DOHH2 (cell line): ENCODE results near the gene SSU72.

Experiments used
- H3F3A ChIP-seq: fragments of 200-600 bp; sonication (generic), shearing (Covaris generic); 2 replicates; pipeline ENCODE4 v1.6.0; 2016; ENCODE audit warnings: antibody characterized with exemption, mild to moderate bottlenecking; ENCODE audit not compliant: control insufficient read depth, insufficient read depth
- H3K27ac ChIP-seq: fragments of 200-600 bp; sonication (generic); 2 replicates; pipeline ENCODE4 v1.5.1; 2014; ENCODE audit warnings: low read depth, mild to moderate bottlenecking, low read length, moderate library complexity
- H3K27me3 ChIP-seq: fragments of 200-600 bp; sonication (generic); 2 replicates; pipeline ENCODE4 v1.6.1; 2014; ENCODE audit warnings: mild to moderate bottlenecking, low read length, mixed read lengths; ENCODE audit not compliant: control insufficient read depth
- H3K36me3 ChIP-seq: fragments of 200-600 bp; sonication (generic); 2 replicates; pipeline ENCODE4 v1.6.1; 2014; ENCODE audit warnings: mild to moderate bottlenecking, low read length, moderate library complexity, mixed read lengths; ENCODE audit not compliant: control insufficient read depth
- H3K4me1 ChIP-seq: fragments of 200-600 bp; sonication (generic); 2 replicates; pipeline ENCODE4 v1.6.1; 2014; ENCODE audit warnings: mild to moderate bottlenecking, low read length, mixed read lengths; ENCODE audit not compliant: control insufficient read depth
- H3K4me2 ChIP-seq: fragments of 200-600 bp; sonication (generic); 2 replicates; pipeline ENCODE4 v1.6.0; 2014; ENCODE audit warnings: mild to moderate bottlenecking, low read length, moderate library complexity
- H3K4me3 ChIP-seq: fragments of 200-600 bp; sonication (generic); 2 replicates; pipeline ENCODE4 v1.5.1; 2014; ENCODE audit warnings: mild to moderate bottlenecking, low read length, mixed read lengths
- H3K79me2 ChIP-seq: fragments of 200-600 bp; sonication (generic); 2 replicates; pipeline ENCODE4 v1.6.1; 2014; ENCODE audit warnings: mild to moderate bottlenecking, low read length, mixed read lengths; ENCODE audit not compliant: control insufficient read depth
- H3K9me2 ChIP-seq: fragments of 200-600 bp; sonication (generic); replicated peaks from 2 replicates; pipeline ENCODE4 v1.6.1; 2014; ENCODE audit warnings: mild to moderate bottlenecking, low read length, mixed read lengths; ENCODE audit not compliant: control insufficient read depth
- H3K9me3 ChIP-seq: fragments of 200-600 bp; sonication (generic); 2 replicates; pipeline ENCODE4 v1.6.1; 2014; ENCODE audit warnings: antibody characterized with exemption, low read length, mixed read lengths; ENCODE audit not compliant: control insufficient read depth, insufficient read depth
- H4K20me1 ChIP-seq: fragments of 200-600 bp; sonication (generic); 2 replicates; pipeline ENCODE4 v1.6.0; 2014; ENCODE audit warnings: low read depth, mild to moderate bottlenecking, antibody characterized with exemption, low read length, moderate library complexity; ENCODE audit not compliant: control insufficient read depth, insufficient read depth
- EZH2phosphoT487 ChIP-seq: fragments of 200-600 bp; sonication (generic); IDR thresholded peaks from 2 replicates; pipeline ENCODE4 v1.6.1; 2017; ENCODE audit warnings: borderline replicate concordance, mild to moderate bottlenecking, antibody characterized with exemption, low read length, moderate library complexity, mixed read lengths
- TF ChIP-seq, protein P1 (sequence below): fragments of 200-600 bp; sonication (generic); IDR thresholded peaks from one replicate; pipeline ENCODE4 v1.5.1; 2014; ENCODE audit warnings: antibody characterized with exemption, mild to moderate bottlenecking, low read depth, low read length; ENCODE audit not compliant: poor library complexity, severe bottlenecking

Gene SSU72

DNA sequence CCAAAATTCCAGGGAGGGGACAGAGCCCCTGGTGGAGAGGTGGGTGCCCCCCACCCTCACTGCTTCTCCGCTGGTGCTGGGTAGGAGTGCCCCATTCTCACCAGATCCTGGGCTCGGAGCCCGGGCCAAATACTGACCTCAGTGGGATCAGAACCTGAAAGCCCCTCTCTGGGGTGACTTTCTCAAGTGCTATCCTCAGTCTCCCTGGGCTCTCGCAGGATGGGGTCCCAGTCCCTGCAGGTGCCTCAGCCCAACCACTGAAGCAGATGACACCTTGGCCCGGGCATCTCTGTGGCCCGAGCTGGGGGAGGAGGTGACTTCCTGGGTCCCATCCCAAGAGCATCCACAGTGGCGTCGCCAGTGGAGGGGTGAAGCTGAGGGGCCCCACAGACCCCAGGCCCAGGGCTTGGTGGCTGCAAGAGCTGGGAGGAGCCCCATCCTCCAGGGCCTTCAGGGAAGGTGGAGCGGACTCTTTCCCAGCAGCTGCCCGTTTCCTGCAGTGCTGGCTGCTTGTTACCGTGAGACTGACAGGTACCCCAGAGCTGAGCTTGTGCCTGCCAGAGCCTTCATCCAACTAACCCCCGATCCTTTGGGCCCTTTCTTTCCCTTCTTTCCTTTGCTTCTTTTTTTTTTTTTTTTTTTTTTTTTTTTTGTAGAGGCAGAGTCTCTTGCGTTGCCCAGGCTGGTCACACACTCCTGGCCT is 29.2 kb upstream of the SSU72 start:
- Histone ChIP-seq H3F3A (peaks cover 3% of the 10 kb centered on the region), H3K4me1 (peaks cover 30% of the 10 kb centered on the region), H3K79me2 (no peaks in the 10 kb centered on the region), H3K4me3 (no peak overlapping the region), H3K9me2 (no peaks in the 10 kb centered on the region), H3K27me3 (peaks cover 36% of the 10 kb centered on the region), H3K9me3 (no peaks in the 10 kb centered on the region), H3K4me2 (no peak overlapping the region), H3K27ac (no peak overlapping the region), H4K20me1 (no peaks in the 10 kb centered on the region), H3K36me3 (no peaks in the 10 kb centered on the region)
- TF ChIP-seq, protein P1, sequence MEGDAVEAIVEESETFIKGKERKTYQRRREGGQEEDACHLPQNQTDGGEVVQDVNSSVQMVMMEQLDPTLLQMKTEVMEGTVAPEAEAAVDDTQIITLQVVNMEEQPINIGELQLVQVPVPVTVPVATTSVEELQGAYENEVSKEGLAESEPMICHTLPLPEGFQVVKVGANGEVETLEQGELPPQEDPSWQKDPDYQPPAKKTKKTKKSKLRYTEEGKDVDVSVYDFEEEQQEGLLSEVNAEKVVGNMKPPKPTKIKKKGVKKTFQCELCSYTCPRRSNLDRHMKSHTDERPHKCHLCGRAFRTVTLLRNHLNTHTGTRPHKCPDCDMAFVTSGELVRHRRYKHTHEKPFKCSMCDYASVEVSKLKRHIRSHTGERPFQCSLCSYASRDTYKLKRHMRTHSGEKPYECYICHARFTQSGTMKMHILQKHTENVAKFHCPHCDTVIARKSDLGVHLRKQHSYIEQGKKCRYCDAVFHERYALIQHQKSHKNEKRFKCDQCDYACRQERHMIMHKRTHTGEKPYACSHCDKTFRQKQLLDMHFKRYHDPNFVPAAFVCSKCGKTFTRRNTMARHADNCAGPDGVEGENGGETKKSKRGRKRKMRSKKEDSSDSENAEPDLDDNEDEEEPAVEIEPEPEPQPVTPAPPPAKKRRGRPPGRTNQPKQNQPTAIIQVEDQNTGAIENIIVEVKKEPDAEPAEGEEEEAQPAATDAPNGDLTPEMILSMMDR: no peak
- TF ChIP-seq EZH2phosphoT487: no peak

DNA sequence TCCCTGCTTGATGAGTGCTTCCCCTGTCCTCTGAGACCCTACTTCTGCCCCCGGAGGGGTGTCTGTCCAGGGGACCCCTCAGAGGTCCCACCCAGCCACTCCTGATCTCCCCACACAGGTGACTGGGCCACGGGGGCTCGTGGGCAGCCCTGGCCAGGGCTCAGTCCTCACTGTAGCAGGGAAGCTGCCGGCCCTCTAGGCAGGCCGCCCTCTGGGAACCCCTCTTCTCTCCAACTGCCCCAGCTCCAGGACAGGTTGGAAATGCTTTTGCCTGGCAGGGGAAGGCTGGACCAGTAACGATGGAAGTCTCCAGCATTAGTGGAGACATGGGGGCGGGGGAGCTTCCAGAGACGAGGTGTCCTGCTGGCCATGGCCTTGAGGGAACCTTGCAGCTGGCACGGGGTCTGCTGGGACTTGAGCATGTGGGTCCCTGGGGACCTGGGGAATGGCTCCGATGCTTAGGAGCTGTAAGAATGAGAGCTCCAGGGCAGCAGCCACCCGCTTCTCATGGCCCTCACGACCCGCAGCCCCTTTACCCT is 28.4 kb upstream of the SSU72 start:
- H3K4me2 ChIP-seq: no peak overlapping the region
- peaks cover 31% of the 10 kb centered on the region for H3K4me1 ChIP-seq
- H3K9me3 ChIP-seq: no peaks in the 10 kb centered on the region
- H3K27me3 ChIP-seq: peaks cover 41% of the 10 kb centered on the region
- H4K20me1 ChIP-seq: no peaks in the 10 kb centered on the region
- no peak for TF ChIP-seq EZH2phosphoT487
- TF ChIP-seq, protein P1: no peak
- no peaks in the 10 kb centered on the region for H3K9me2 ChIP-seq
- H3K4me3 ChIP-seq: no peak overlapping the region
- no peaks in the 10 kb centered on the region for H3K36me3 ChIP-seq
- no peak overlapping the region for H3K27ac ChIP-seq
- no peaks in the 10 kb centered on the region for H3K79me2 ChIP-seq
- H3F3A ChIP-seq: peaks cover 3% of the 10 kb centered on the region

DNA sequence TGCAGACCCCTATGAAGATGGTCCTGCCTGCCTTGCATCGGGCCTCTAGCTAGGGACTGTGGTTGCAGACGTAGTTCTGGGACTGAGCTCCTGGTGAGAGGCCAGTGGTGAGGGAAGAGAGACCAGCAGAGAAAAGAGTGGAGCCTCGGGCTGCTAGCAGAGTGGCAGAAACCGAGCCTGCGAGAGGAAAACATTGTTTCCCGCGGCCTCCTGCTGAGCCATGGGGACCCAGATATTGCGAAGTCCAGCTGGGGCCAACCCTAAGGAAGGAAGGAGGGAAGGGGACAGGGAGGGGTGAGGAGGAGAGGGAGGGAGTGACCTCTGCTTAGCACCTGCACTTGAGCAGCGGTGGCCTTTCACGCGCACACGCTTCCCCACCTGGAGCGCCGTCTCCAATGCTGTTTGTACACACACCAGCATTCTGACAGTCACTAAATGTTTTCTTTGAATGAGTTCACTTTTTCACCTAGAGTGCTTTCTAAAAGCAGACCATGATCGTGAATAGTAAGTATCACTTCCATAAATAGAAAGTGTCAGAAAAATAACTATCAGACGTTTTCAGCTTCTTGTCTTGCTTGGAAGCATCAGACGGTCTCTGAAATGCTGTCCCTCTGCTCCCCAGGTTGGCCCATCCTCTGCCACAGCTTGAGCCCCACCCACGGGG is 27.8 kb upstream of the SSU72 start:
- Histone ChIP-seq H3K4me1 (peaks cover 35% of the 10 kb centered on the region), H3K9me2 (no peaks in the 10 kb centered on the region), H3K36me3 (no peaks in the 10 kb centered on the region), H3K4me3 (no peak overlapping the region), H3F3A (peaks cover 3% of the 10 kb centered on the region), H4K20me1 (0 out of 2 replicates have a peak, but pooled peaks cover 3% of the 10 kb centered on the region), H3K27ac (no peak overlapping the region), H3K4me2 (no peak overlapping the region), H3K9me3 (no peaks in the 10 kb centered on the region), H3K79me2 (no peaks in the 10 kb centered on the region), H3K27me3 (peaks cover 43% of the 10 kb centered on the region)
- TF ChIP-seq EZH2phosphoT487: no peak
- TF ChIP-seq, protein P1: no peak
